Right atrium auricular region (tissue), 2 donors: ENCODE measurements around the gene SLIT3. TPM values are rescaled to one million over a fixed set of nuclear protein-coding genes. Genes with fewer than 3 reads are reported as not detected.

Experiments
- DNase-seq: peaks from one replicate; pipeline ENCODE4 v3.0.0-alpha.2; 2019; ENCODE audit warnings: low spot score
- H3K27ac ChIP-seq, 2 donors: fragments of 200-600 bp; sonication (generic); 1 replicate in 1 of 2; 2 replicates in 1 of 2; pipeline ENCODE4 v1.5.1; 2016 to 2019
- H3K27me3 ChIP-seq, 2 donors: fragments of 200-600 bp; sonication (generic); one replicate each; pipeline versions ENCODE4 v1.5.1 to v1.6.0; 2017 to 2019
- H3K36me3 ChIP-seq: fragments of 200-600 bp; sonication (generic); one replicate; pipeline ENCODE4 v1.5.1; 2016
- H3K4me1 ChIP-seq, 2 donors: fragments of 200-600 bp; sonication (generic); one replicate each; pipeline versions ENCODE4 v1.5.1 to v1.6.0; 2017 to 2019
- H3K4me3 ChIP-seq, 2 donors: fragments of 200-600 bp; sonication (generic); 1 replicate in 1 of 2; 2 replicates in 1 of 2; pipeline ENCODE4 v1.5.1; 2017 to 2019; ENCODE audit warnings: mild to moderate bottlenecking in 1 of 2, moderate library complexity in 1 of 2
- H3K9me3 ChIP-seq, 2 donors: fragments of 200-600 bp; sonication (generic); one replicate each; pipeline ENCODE4 v1.5.1; 2019
- total RNA-seq, 2 donors: library from RNA; depleted of rRNA; stranded (reverse); fragments of >200 nt; gene quantifications; one replicate each; pipeline ENCODE4 v1.1.0, GENCODE V29; 2016
- TF ChIP-seq, protein P1 (sequence below), 2 donors: fragments of 200-600 bp; sonication (generic); IDR thresholded peaks; one replicate each; pipeline ENCODE4 v1.5.1; 2019; ENCODE audit warnings: antibody characterized with exemption in 2 of 2

Gene SLIT3
- total RNA-seq, 2 donors from 2014 or later, result 66.1 to 85.8 TPM

- DNase-seq, result peak; percentile 70
- H3K4me1 ChIP-seq, result peaks cover 0 to 34% of the 10 kb centered on the region in 2 donors
- TF ChIP-seq, protein P1, sequence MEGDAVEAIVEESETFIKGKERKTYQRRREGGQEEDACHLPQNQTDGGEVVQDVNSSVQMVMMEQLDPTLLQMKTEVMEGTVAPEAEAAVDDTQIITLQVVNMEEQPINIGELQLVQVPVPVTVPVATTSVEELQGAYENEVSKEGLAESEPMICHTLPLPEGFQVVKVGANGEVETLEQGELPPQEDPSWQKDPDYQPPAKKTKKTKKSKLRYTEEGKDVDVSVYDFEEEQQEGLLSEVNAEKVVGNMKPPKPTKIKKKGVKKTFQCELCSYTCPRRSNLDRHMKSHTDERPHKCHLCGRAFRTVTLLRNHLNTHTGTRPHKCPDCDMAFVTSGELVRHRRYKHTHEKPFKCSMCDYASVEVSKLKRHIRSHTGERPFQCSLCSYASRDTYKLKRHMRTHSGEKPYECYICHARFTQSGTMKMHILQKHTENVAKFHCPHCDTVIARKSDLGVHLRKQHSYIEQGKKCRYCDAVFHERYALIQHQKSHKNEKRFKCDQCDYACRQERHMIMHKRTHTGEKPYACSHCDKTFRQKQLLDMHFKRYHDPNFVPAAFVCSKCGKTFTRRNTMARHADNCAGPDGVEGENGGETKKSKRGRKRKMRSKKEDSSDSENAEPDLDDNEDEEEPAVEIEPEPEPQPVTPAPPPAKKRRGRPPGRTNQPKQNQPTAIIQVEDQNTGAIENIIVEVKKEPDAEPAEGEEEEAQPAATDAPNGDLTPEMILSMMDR (IDR thresholded peaks at IDR 0.05), result no peak
- H3K27ac ChIP-seq, result peak overlapping the region; percentile 49 to 58
- no peaks in the 10 kb centered on the region for H3K27me3 ChIP-seq
- H3K4me3 ChIP-seq, result no peak overlapping the region
- peaks cover 9% of the 10 kb centered on the region for H3K36me3 ChIP-seq
- H3K9me3 ChIP-seq, result no peaks in the 10 kb centered on the region
Observed at GRCh38 chr5:168681556-168682183, 619.3 kb downstream of the SLIT3 start.

- TF ChIP-seq, protein P1 (IDR thresholded peaks at IDR 0.05), result no peak
- H3K4me3 ChIP-seq, result no peak overlapping the region
- H3K36me3 ChIP-seq, result peaks cover 7% of the 10 kb centered on the region
- peaks cover 0 to 34% of the 10 kb centered on the region in 2 donors for H3K4me1 ChIP-seq
- H3K27ac ChIP-seq, result peak overlapping the region in 1 of 2 donors; percentile 58
- no peak for DNase-seq
- H3K27me3 ChIP-seq, result no peaks in the 10 kb centered on the region
- H3K9me3 ChIP-seq, result no peaks in the 10 kb centered on the region
Observed at GRCh38 chr5:168680395-168680794, 620.5 kb downstream of the SLIT3 start.

- TF ChIP-seq, protein P1 (IDR thresholded peaks at IDR 0.05), result peak; percentile 87 to 95
- Histone ChIP-seq H3K4me3 (no peak overlapping the region), H3K4me1 (peaks cover 0 to 34% of the 10 kb centered on the region in 2 donors), H3K36me3 (peaks cover 7% of the 10 kb centered on the region), H3K27me3 (no peaks in the 10 kb centered on the region), H3K27ac (no peak overlapping the region), H3K9me3 (no peaks in the 10 kb centered on the region)
- peak; percentile 83 for DNase-seq
Observed at GRCh38 chr5:168679515-168679920, 621.4 kb downstream of the SLIT3 start.

DNA sequence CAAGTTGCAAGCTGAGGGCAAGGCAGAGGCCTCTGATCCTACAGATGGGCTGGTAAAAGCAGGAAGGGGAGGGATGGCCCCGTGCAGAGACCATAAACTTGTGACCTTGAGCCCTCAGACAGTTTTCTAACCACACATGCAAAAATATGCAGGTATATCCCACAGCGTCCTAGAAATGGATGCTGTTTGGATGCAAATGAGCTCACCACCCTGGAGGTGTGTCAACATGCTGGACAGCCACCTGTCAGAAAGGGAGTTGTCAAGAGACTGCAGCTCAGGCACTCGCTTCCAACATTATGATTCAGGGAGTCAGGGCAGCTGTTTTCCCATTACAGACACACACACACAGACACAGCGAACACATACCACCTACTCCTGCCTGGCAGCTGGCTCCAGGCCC is 624.4 kb downstream of the SLIT3 start:
- Histone ChIP-seq H3K4me1 (peaks cover 0 to 21% of the 10 kb centered on the region in 2 donors), H3K9me3 (no peaks in the 10 kb centered on the region), H3K36me3 (no peaks in the 10 kb centered on the region), H3K27ac (no peak overlapping the region), H3K27me3 (no peaks in the 10 kb centered on the region), H3K4me3 (no peak overlapping the region)
- no peak for DNase-seq
- TF ChIP-seq, protein P1 (IDR thresholded peaks at IDR 0.05), result no peak

- no peaks in the 10 kb centered on the region for H3K9me3 ChIP-seq
- DNase-seq, result no peak
- H3K4me1 ChIP-seq, result peaks cover 0 to 15% of the 10 kb centered on the region in 2 donors
- H3K27ac ChIP-seq, result no peak overlapping the region
- TF ChIP-seq, protein P1 (IDR thresholded peaks at IDR 0.05), result no peak
- peaks cover 5% of the 10 kb centered on the region for H3K36me3 ChIP-seq
- no peak overlapping the region for H3K4me3 ChIP-seq
- H3K27me3 ChIP-seq, result no peaks in the 10 kb centered on the region
Observed at GRCh38 chr5:168675883-168676408, 625.0 kb downstream of the SLIT3 start.
